Activated T-helper 9 cell treated with anti-CD3 and anti-CD28 coated beads, Interleukin-2, amount 50 U/mL, for 16 hours (primary cell): Measurements from ENCODE around the gene HIVEP2.

ENCODE experiments used
- DNase-seq: peaks from one replicate; pipeline ENCODE4 v3.0.0-alpha.2; 2020; ENCODE audit warnings: low read depth

Gene HIVEP2

GRCh38 chr6:142702501-142703460 is 242.2 kb downstream of the HIVEP2 start:
- DNase-seq: no peak
